ENCODE results near the gene SLC6A19.

The SLC6A19 gene

DNA sequence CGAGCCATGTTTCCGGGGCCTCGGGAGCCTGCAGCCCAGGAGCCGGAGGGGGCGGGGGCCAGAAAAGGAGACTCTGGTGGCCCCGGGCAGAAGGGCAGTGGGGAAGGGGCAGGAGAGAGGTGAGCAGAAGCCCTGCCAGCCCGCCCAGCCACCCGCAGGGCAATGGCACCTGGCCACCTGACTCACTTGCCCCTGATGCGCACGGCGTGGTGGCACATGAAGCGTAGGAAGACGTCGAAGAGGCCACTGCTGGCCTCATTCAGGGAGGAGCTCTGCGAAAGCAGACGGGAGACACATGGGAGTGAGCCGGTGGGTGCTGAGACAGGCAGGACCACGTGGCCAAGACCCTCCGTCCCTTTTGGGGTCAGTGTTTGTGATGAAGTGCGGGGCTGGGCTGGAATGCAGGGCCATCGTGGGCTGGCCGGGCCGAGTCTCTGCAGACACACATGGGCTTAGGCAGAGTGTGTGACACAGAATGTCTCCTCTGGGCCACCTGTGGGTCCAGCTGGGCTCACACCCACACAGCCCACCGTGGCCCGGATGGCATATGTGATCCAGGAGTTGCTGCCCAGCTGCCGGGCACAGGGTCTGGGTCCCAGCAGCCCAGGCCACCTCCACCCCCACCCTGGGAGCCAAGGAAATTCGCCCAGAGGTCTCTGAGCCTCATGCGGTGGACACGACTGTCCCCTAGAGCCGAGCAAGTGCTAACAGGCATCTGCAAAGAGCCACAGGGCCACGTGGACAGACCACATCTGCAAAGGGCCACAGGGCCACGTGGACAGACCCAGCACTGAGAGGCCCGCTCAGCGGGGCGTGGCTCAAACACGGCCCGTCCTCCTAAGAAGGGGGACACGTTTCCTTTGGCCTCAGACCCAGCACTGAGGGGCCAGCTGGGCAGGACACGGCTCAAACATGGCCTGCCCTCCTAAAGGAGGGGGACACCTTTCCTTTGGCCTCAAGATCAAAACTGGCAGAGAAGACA, 69.8 kb downstream of the SLC6A19 start:
- DNase-seq = no peak
- no peak for TF ChIP-seq GATA1 (IDR thresholded peaks at IDR 0.05; ENCODE audit: low read depth, low read length)

DNA sequence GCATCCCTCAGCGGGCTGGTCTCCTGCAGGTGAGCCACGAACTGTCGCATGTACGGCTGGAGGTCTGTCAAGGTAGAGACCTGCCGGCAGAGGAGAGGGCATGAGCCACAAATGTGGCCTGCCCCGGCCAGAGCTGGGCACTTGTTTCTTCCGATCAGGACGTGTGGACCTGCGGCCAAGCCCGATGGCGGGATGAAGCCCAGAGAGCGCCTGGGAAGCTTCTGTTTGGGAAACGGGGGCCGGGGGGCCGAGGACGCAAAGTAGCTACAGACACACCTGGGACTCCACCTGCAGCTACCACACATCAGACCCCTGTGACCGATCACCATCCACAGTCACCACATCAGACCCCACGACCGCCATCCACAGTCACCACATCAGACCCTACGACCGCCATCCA, 70.8 kb downstream of the SLC6A19 start:
- TF ChIP-seq POLR2A (IDR thresholded peaks at IDR 0.05; ENCODE audit: low read length) = no peak
- no peak for TF ChIP-seq GATA1 (IDR thresholded peaks at IDR 0.05; ENCODE audit: low read depth, low read length)
- no peak for DNase-seq

DNA sequence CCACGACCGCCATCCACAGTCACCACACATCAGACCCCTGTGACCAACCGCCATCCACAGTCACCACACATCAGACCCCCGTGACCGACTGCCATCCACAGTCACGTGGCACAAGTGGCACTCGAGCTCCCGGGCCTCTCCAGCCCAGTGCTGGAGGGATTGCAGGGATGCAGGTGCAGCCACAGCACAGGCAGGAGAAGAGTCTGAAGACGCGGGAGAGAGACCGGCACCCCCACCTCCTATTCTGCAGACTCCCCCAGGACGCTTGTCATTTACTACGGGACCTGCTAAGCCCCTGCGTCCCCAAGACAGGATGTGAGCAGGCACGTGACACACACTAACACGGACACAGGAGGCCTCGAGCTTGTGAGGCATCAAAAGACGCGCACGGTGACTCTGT, 72.3 kb downstream of the SLC6A19 start:
- TF ChIP-seq POLR2A (IDR thresholded peaks at IDR 0.05; ENCODE audit: low read length) = no peak
- no peak for TF ChIP-seq GATA1 (IDR thresholded peaks at IDR 0.05; ENCODE audit: low read depth, low read length)
- DNase-seq = no peak

DNA sequence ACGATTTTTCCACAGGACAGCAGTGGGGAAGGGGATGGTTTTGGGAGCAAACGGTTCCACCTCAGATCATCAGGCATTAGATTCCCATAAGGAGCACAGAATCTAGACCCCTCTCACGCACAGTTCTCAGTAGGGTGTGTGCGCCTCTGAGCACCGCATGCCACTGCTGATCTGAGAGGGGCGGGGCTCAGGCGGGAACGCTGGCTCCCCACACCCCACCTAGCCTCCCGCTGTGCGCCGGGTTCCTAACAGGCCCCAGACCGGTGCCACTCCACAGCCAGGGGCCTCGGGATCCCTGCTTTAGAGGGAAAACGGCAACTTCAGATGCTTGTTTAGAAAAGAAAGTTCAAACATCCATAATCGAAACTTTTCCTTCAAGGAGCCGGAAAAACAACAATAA, 73.1 kb downstream of the SLC6A19 start:
- no peak for TF ChIP-seq POLR2A (IDR thresholded peaks at IDR 0.05; ENCODE audit: low read length)
- DNase-seq = no peak

All from erythroblast (primary cell).